K562 (cell line): Measurements from ENCODE around the gene SSR2. TPM values are rescaled to one million over a fixed set of nuclear protein-coding genes. Genes with fewer than 3 reads are reported as not detected.
A peak's percentile ranks its signal among the peaks of the same experiment; 100 is the strongest.

Source experiments
- CREBBP ChIP-seq: IDR thresholded peaks from one replicate; pipeline ENCODE4 v1.6.1; 2012; ENCODE audit warnings: low read depth, mild to moderate bottlenecking, control low read depth, inconsistent platforms, low read length
- ELF4 ChIP-seq: fragments of 450-650 bp; formaldehyde crosslinking; IDR thresholded peaks from 2 replicates; pipeline ENCODE4 v1.4.0; 2022; ENCODE audit warnings: missing genetic modification characterization
- FOSL1 ChIP-seq: fragments of 200-800 bp; sonication (Bioruptor generic); conservative IDR thresholded peaks from 2 replicates; pipeline ENCODE4 v1.6.1; 2016; ENCODE audit warnings: missing genetic modification characterization, missing compliant biosample characterization
- HDGF ChIP-seq: fragments of 450-650 bp; IDR thresholded peaks from 2 replicates; pipeline ENCODE4 v1.6.1; 2016
- HNRNPH1 ChIP-seq: fragments of 200-400 bp; formaldehyde crosslinking; optimal IDR thresholded peaks from 2 replicates; pipeline ENCODE3; 2017; ENCODE audit warnings: low read depth, mild to moderate bottlenecking, low read length, moderate library complexity
- ILK ChIP-seq: fragments of 450-650 bp; IDR thresholded peaks from 2 replicates; pipeline ENCODE4 v1.6.1; 2016; ENCODE audit warnings: missing genetic modification characterization, low read depth, mild to moderate bottlenecking, missing compliant biosample characterization, moderate library complexity, borderline replicate concordance
- KDM2B ChIP-seq: fragments of 250-450 bp; sonication (Bioruptor Pico); IDR thresholded peaks from 2 replicates; pipeline ENCODE4 v1.8.0; 2021; ENCODE audit warnings: mild to moderate bottlenecking, moderate library complexity
- MAFK ChIP-seq: IDR thresholded peaks from 2 replicates; pipeline ENCODE4 v1.6.1; 2011; ENCODE audit warnings: low read length, improper control_type of control experiment
- NR2C1 ChIP-seq, 2 experiments: fragments of 450-650 bp; IDR thresholded peaks; 2 replicates each; pipeline ENCODE4 v1.6.1; 2017; ENCODE audit warnings: mild to moderate bottlenecking in 2 of 2, antibody characterized with exemption in 1 of 2, inconsistent platforms in 1 of 2, missing compliant biosample characterization in 1 of 2, missing genetic modification characterization in 1 of 2
- OTX1 ChIP-seq: fragments of 450-650 bp; formaldehyde crosslinking; IDR thresholded peaks from 2 replicates; pipeline ENCODE4 v1.4.0; 2022; ENCODE audit warnings: mild to moderate bottlenecking
- PRPF4 ChIP-seq: fragments of 200-400 bp; formaldehyde crosslinking; IDR thresholded peaks from one replicate; pipeline ENCODE4 v1.6.1; 2017; ENCODE audit warnings: low read length, low read depth, mild to moderate bottlenecking; ENCODE audit not compliant: insufficient read depth, poor library complexity, severe bottlenecking
- SMARCA4 ChIP-seq: fragments of 450-650 bp; IDR thresholded peaks from 2 replicates; pipeline ENCODE4 v1.6.1; 2016
- SMARCA5 ChIP-seq: fragments of 450-650 bp; IDR thresholded peaks from 2 replicates; pipeline ENCODE4 v1.6.1; 2016
- TBP ChIP-seq: optimal IDR thresholded peaks from 2 replicates; pipeline ENCODE3; 2011; ENCODE audit warnings: low read depth, low read length, improper control_type of control experiment
- TFAM ChIP-seq: fragments of 250-450 bp; sonication (Bioruptor Pico); conservative IDR thresholded peaks from 2 replicates; pipeline ENCODE4 v1.5.0; 2021; ENCODE audit warnings: mild to moderate bottlenecking, moderate library complexity
- ZNF174 ChIP-seq: fragments of 250-450 bp; sonication (Bioruptor Pico); IDR thresholded peaks from 2 replicates; pipeline ENCODE4 v1.4.0; 2020; ENCODE audit warnings: mild to moderate bottlenecking
- polyA plus RNA-seq, 8 experiments: library from polyadenylated mRNA; depleted of rRNA in 4 of 8; stranded (reverse) in 5 of 8; unstranded in 3 of 8; fragments of >200 nt; fragmentation: Nextera tagmentation in 2 of 8; fragmentation: Illumina TruSeq in 1 of 8; extraction: Ambion mirVana in 2 of 8; extraction: Trizol in 1 of 8; gene quantifications; 2 replicates each; pipeline versions ENCODE4 v1.2.1 to v1.2.3, GENCODE V29; 2011 to 2014; ENCODE audit warnings: inconsistent platforms in 1 of 8, missing spikeins in 1 of 8
- total RNA-seq, 7 experiments: library from RNA; depleted of rRNA in 6 of 7; stranded (reverse); fragments of >200 nt in 6 of 7; fragmentation: Illumina TruSeq in 2 of 7; extraction: Trizol in 2 of 7; gene quantifications; 2 replicates each; pipeline versions ENCODE4 v1.2.1 to v1.2.3, GENCODE V29; 2011 to 2021; ENCODE audit warnings: low replicate concordance in 1 of 7
- TF ChIP-seq, protein P1 (sequence below), 2 experiments: IDR thresholded peaks in 1 of 2; conservative IDR thresholded peaks in 1 of 2; 2 replicates each; pipeline ENCODE4 v1.6.1; 2016; ENCODE audit warnings: low read depth in 2 of 2, mild to moderate bottlenecking in 1 of 2, missing compliant biosample characterization in 1 of 2, missing genetic modification characterization in 1 of 2, moderate library complexity in 1 of 2
- TF ChIP-seq, protein P2 (sequence below): sonication (generic); formaldehyde crosslinking; IDR thresholded peaks from 2 replicates; pipeline ENCODE4 v1.8.1; 2023; ENCODE audit warnings: mild to moderate bottlenecking, missing genetic modification reagents
- TF ChIP-seq, protein P3 (sequence below): fragments of 250-450 bp; sonication (Bioruptor Pico); IDR thresholded peaks from 2 replicates; pipeline ENCODE4 v1.8.0; 2021; ENCODE audit warnings: mild to moderate bottlenecking, moderate library complexity
- TF ChIP-seq, protein P4 (sequence below), 2 experiments: IDR thresholded peaks; 2 replicates each; pipeline ENCODE4 v1.6.1; 2012; ENCODE audit warnings: improper control_type of control experiment in 2 of 2, low read depth in 2 of 2, low read length in 2 of 2, borderline replicate concordance in 1 of 2

The SSR2 gene
- total and polyA plus RNA-seq, 9 of the 15 experiments (the other 6 are each of a cell fraction or from before 2014, with no cell fraction given), result 161 to 411 (median 240) TPM

DNA sequence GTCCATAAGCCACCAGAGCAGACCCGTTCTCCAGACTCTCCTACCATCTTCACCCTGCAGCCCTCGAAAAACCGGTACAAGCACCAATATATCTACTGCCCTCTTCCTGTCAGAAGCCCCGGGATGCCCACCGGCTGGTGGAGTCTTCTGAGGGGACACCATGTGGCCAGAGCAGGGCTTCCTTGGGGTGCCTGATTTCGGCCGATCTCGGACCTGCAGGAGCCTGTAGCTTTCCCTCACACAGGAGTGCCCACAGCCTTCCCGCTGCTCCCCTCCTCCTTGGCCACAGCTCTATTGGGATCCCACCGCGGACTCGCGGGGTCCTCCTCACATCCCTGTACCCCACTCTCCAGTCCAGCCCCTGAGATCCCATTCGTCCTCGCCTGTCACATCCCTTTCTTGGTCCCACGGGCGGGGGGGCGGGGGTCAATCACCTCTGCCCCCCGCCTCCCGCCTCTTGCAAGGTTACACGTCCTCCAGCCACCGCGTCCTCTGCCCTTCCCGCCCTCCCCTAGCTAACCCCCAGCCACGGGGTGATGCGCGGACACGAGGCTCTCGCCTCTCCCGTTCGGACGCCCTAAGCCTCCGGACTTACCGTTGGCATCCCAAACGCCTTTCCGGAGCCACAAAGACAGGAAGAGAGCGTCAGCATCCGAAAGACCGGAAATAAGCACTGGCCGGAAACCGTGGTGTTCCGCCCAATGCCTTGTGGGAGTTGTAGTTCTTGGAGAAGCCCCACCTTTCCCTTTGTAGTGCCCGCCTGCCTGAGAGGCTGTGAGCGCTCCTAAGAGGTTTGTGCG is at the start of gene SSR2 (continued):
- TF ChIP-seq, protein P1, sequence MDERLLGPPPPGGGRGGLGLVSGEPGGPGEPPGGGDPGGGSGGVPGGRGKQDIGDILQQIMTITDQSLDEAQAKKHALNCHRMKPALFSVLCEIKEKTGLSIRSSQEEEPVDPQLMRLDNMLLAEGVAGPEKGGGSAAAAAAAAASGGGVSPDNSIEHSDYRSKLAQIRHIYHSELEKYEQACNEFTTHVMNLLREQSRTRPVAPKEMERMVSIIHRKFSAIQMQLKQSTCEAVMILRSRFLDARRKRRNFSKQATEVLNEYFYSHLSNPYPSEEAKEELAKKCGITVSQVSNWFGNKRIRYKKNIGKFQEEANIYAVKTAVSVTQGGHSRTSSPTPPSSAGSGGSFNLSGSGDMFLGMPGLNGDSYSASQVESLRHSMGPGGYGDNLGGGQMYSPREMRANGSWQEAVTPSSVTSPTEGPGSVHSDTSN (CRISPR knock-in tag; IDR thresholded peaks at IDR 0.05; ENCODE audit: low read depth), result no peak
- TF ChIP-seq, protein P1 (tag; conservative IDR thresholded peaks at IDR 0.05; ENCODE audit: low read depth), result no peak
- TF ChIP-seq ILK (no peak), FOSL1 (no peak), KDM2B (CRISPR knock-in tag) (no peak), PRPF4 (no peak), ELF4 (CRISPR knock-in tag) (no peak), TBP (peak; percentile 59), HDGF (no peak), HNRNPH1 (no peak), OTX1 (CRISPR knock-in tag) (no peak), NR2C1 (IDR thresholded peaks at IDR 0.05) (no peak), NR2C1 (tag; IDR thresholded peaks at IDR 0.05) (no peak), MAFK (no peak), TFAM (CRISPR knock-in tag) (no peak), ZNF174 (no peak), CREBBP (no peak), SMARCA5 (no peak), SMARCA4 (no peak)
- TF ChIP-seq, protein P2, sequence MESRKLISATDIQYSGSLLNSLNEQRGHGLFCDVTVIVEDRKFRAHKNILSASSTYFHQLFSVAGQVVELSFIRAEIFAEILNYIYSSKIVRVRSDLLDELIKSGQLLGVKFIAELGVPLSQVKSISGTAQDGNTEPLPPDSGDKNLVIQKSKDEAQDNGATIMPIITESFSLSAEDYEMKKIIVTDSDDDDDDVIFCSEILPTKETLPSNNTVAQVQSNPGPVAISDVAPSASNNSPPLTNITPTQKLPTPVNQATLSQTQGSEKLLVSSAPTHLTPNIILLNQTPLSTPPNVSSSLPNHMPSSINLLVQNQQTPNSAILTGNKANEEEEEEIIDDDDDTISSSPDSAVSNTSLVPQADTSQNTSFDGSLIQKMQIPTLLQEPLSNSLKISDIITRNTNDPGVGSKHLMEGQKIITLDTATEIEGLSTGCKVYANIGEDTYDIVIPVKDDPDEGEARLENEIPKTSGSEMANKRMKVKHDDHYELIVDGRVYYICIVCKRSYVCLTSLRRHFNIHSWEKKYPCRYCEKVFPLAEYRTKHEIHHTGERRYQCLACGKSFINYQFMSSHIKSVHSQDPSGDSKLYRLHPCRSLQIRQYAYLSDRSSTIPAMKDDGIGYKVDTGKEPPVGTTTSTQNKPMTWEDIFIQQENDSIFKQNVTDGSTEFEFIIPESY (CRISPR knock-in tag), result no peak
- TF ChIP-seq, protein P3, sequence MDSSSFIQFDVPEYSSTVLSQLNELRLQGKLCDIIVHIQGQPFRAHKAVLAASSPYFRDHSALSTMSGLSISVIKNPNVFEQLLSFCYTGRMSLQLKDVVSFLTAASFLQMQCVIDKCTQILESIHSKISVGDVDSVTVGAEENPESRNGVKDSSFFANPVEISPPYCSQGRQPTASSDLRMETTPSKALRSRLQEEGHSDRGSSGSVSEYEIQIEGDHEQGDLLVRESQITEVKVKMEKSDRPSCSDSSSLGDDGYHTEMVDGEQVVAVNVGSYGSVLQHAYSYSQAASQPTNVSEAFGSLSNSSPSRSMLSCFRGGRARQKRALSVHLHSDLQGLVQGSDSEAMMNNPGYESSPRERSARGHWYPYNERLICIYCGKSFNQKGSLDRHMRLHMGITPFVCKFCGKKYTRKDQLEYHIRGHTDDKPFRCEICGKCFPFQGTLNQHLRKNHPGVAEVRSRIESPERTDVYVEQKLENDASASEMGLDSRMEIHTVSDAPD (CRISPR knock-in tag), result no peak
- TF ChIP-seq, protein P4, sequence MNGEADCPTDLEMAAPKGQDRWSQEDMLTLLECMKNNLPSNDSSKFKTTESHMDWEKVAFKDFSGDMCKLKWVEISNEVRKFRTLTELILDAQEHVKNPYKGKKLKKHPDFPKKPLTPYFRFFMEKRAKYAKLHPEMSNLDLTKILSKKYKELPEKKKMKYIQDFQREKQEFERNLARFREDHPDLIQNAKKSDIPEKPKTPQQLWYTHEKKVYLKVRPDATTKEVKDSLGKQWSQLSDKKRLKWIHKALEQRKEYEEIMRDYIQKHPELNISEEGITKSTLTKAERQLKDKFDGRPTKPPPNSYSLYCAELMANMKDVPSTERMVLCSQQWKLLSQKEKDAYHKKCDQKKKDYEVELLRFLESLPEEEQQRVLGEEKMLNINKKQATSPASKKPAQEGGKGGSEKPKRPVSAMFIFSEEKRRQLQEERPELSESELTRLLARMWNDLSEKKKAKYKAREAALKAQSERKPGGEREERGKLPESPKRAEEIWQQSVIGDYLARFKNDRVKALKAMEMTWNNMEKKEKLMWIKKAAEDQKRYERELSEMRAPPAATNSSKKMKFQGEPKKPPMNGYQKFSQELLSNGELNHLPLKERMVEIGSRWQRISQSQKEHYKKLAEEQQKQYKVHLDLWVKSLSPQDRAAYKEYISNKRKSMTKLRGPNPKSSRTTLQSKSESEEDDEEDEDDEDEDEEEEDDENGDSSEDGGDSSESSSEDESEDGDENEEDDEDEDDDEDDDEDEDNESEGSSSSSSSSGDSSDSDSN (IDR thresholded peaks at IDR 0.05; ENCODE audit: borderline replicate concordance in 1 of 2, low read depth in 2 of 2, low read length in 2 of 2), result no peak
